IMR-90 (cell line): ENCODE data around the gene SFXN3. TPM values are rescaled to one million over a fixed set of nuclear protein-coding genes. Genes with fewer than 3 reads are reported as not detected.

Experiments used
- ATAC-seq: fragments of 200-7000 bp; cut with Tn5 transposase; 2 replicates; pipeline ENCODE4 v1.9.1; 2020; ENCODE audit warnings: low read depth, mild to moderate bottlenecking, moderate library complexity
- BruUV-seq: library from RNA; stranded (reverse); fragments of 400-500 nt; replicated peaks from 2 replicates; lab custom pipeline; 2021; lab: Mats Ljungman, UMichigan
- CTCF ChIA-PET: fragments of 300-600 bp; formaldehyde crosslinking; extraction: SDS; loops from one replicate; lab custom pipeline; 2021; ENCODE audit warnings: antibody characterized with exemption; lab: Yijun Ruan, JAX
- POLR2A ChIA-PET: fragments of 300-600 bp; sonication (Branson Sonifier 250); formaldehyde crosslinking; loops from one replicate; lab custom pipeline; 2022; ENCODE audit warnings: antibody characterized with exemption; ENCODE audit not compliant: unreplicated experiment; lab: Charles Lee
- DNase-seq: peaks from one replicate; pipeline ENCODE4 v3.0.0; 2013
- H2AFZ ChIP-seq: replicated peaks from 2 replicates; pipeline ENCODE3; 2013; ENCODE audit warnings: low read length, mild to moderate bottlenecking; ENCODE audit not compliant: poor library complexity
- H2AK5ac ChIP-seq: 2 replicates; pipeline ENCODE4 v1.6.1; 2013; ENCODE audit warnings: low read depth, low read length, inconsistent platforms
- H2AK9ac ChIP-seq: replicated peaks from 2 replicates; pipeline ENCODE3; 2013; ENCODE audit warnings: mild to moderate bottlenecking, low read depth, low read length, moderate library complexity; ENCODE audit not compliant: poor library complexity
- H2BK120ac ChIP-seq: 2 replicates; pipeline ENCODE4 v1.6.1; 2013; ENCODE audit warnings: low read depth, low read length, inconsistent platforms
- H2BK15ac ChIP-seq: 3 replicates; pipeline ENCODE4 v1.6.1; 2013; ENCODE audit warnings: low read depth, low read length, inconsistent platforms
- H2BK20ac ChIP-seq: 2 replicates; pipeline ENCODE4 v1.6.1; 2013; ENCODE audit warnings: low read depth, mild to moderate bottlenecking, inconsistent platforms, low read length, moderate library complexity
- H2BK5ac ChIP-seq: 2 replicates; pipeline ENCODE4 v1.6.1; 2013; ENCODE audit warnings: mild to moderate bottlenecking, low read depth, low read length, inconsistent platforms; ENCODE audit not compliant: poor library complexity, severe bottlenecking
- H3K14ac ChIP-seq: replicated peaks from 2 replicates; pipeline ENCODE4 v1.6.1; 2013; ENCODE audit warnings: low read depth, low read length, inconsistent platforms
- H3K18ac ChIP-seq: 2 replicates; pipeline ENCODE4 v1.6.1; 2013; ENCODE audit warnings: low read depth, low read length, control low read depth
- H3K23ac ChIP-seq: 2 replicates; pipeline ENCODE4 v1.6.1; 2013; ENCODE audit warnings: low read depth, low read length, inconsistent platforms
- H3K27ac ChIP-seq: 2 replicates; pipeline ENCODE4 v1.5.1; 2013; ENCODE audit warnings: mild to moderate bottlenecking, control low read depth, low read length; ENCODE audit not compliant: insufficient read depth
- H3K27me3 ChIP-seq: 2 replicates; pipeline ENCODE4 v1.6.1; 2013; ENCODE audit warnings: low read length; ENCODE audit not compliant: control insufficient read depth, insufficient read depth
- H3K36me3 ChIP-seq: 2 replicates; pipeline ENCODE4 v1.6.1; 2013; ENCODE audit warnings: low read length, mixed read lengths; ENCODE audit not compliant: control insufficient read depth, insufficient read depth
- H3K4ac ChIP-seq: 2 replicates; pipeline ENCODE4 v1.6.1; 2013; ENCODE audit warnings: low read depth, low read length, inconsistent platforms
- H3K4me1 ChIP-seq: 2 replicates; pipeline ENCODE4 v1.6.1; 2013; ENCODE audit warnings: low read length, mixed read lengths; ENCODE audit not compliant: control insufficient read depth, insufficient read depth
- H3K4me2 ChIP-seq: 2 replicates; pipeline ENCODE4 v1.6.1; 2013; ENCODE audit warnings: low read depth, mild to moderate bottlenecking, control low read depth, low read length, moderate library complexity
- H3K4me3 ChIP-seq: 2 replicates; pipeline ENCODE4 v1.5.1; 2013; ENCODE audit warnings: low read depth, mild to moderate bottlenecking, control low read depth, low read length, moderate library complexity; ENCODE audit not compliant: insufficient read depth
- H3K56ac ChIP-seq: 2 replicates; pipeline ENCODE4 v1.6.1; 2013; ENCODE audit warnings: low read length, inconsistent platforms; ENCODE audit not compliant: insufficient read depth; ENCODE audit errors: extremely low read depth
- H3K79me1 ChIP-seq, 2 experiments: 2 replicates each; pipeline ENCODE4 v1.6.1; 2013; ENCODE audit warnings: low read length in 2 of 2, inconsistent platforms in 1 of 2, low read depth in 1 of 2
- H3K9ac ChIP-seq: 2 replicates; pipeline ENCODE4 v1.6.1; 2013; ENCODE audit warnings: low read depth, low read length, control low read depth
- H3K9me1 ChIP-seq: 2 replicates; pipeline ENCODE4 v1.6.1; 2013; ENCODE audit warnings: low read length, inconsistent platforms; ENCODE audit not compliant: insufficient read depth
- H3K9me3 ChIP-seq: 2 replicates; pipeline ENCODE4 v1.6.1; 2013; ENCODE audit warnings: low read length; ENCODE audit not compliant: control insufficient read depth, insufficient read depth
- H4K20me1 ChIP-seq: 2 replicates; pipeline ENCODE4 v1.6.1; 2013; ENCODE audit warnings: low read length, inconsistent platforms; ENCODE audit not compliant: insufficient read depth
- H4K5ac ChIP-seq: 2 replicates; pipeline ENCODE4 v1.6.1; 2013; ENCODE audit warnings: mild to moderate bottlenecking, low read depth, low read length, control low read depth
- H4K8ac ChIP-seq, 2 experiments: 2 replicates each; pipeline ENCODE4 v1.6.1; 2013; ENCODE audit warnings: low read depth in 2 of 2, low read length in 2 of 2, control low read depth in 1 of 2, inconsistent platforms in 1 of 2
- H4K91ac ChIP-seq: 2 replicates; pipeline ENCODE4 v1.6.1; 2013; ENCODE audit warnings: low read depth, low read length, inconsistent platforms; ENCODE audit not compliant: insufficient read depth
- BHLHE40 ChIP-seq: fragments of 150-350 bp; IDR thresholded peaks from 2 replicates; pipeline ENCODE4 v1.6.1; 2016; ENCODE audit warnings: mild to moderate bottlenecking, low read depth, low read length
- CHD1 ChIP-seq: IDR thresholded peaks from 2 replicates; pipeline ENCODE4 v1.6.1; 2012; ENCODE audit warnings: low read depth, low read length, improper control_type of control experiment
- CTCF ChIP-seq: conservative IDR thresholded peaks from 2 replicates; pipeline ENCODE4 v1.5.1; 2012; ENCODE audit warnings: mild to moderate bottlenecking, low read depth, low read length, improper control_type of control experiment
- MAZ ChIP-seq: IDR thresholded peaks from 2 replicates; pipeline ENCODE4 v1.6.1; 2012; ENCODE audit warnings: low read depth, mild to moderate bottlenecking, low read length, improper control_type of control experiment, moderate library complexity, borderline replicate concordance
- MXI1 ChIP-seq: IDR thresholded peaks from 2 replicates; pipeline ENCODE4 v1.6.1; 2012; ENCODE audit warnings: low read depth, mild to moderate bottlenecking, low read length, moderate library complexity, borderline replicate concordance
- NFE2L2 ChIP-seq: fragments of 150-350 bp; IDR thresholded peaks from 2 replicates; pipeline ENCODE4 v1.6.1; 2016; ENCODE audit warnings: low read depth, mild to moderate bottlenecking, low read length
- POLR2A ChIP-seq: IDR thresholded peaks from 2 replicates; pipeline ENCODE4 v1.6.1; 2012; ENCODE audit warnings: mild to moderate bottlenecking, low read depth, low read length
- RCOR1 ChIP-seq: IDR thresholded peaks from 2 replicates; pipeline ENCODE4 v1.6.1; 2012; ENCODE audit warnings: mild to moderate bottlenecking, low read length, improper control_type of control experiment; ENCODE audit not compliant: insufficient replicate concordance
- WGBS, 2 experiments: methylation state at CpG; one replicate each; pipeline versions ENCODE4 v1.1.5 to v1.1.7; 2013; ENCODE audit warnings: missing lambda C conversion rate in 2 of 2; ENCODE audit not compliant: insufficient read length in 1 of 2; ENCODE audit errors: extremely low coverage in 2 of 2; 5-methylcytosine and 5-hydroxymethylcytosine counted together
- dilution Hi-C: fragments of 300-500 bp; cut with HindIII; formaldehyde crosslinking; loops from one replicate; pipeline ENCODE4 v1.14.3; 2018; ENCODE audit warnings: low sequenced_read_pairs; ENCODE audit not compliant: unreplicated experiment
- in situ Hi-C: fragments of 300-500 bp; cut with MboI; formaldehyde crosslinking; loops from 3 replicates; pipeline ENCODE4 v1.14.3; 2019; ENCODE audit warnings: low sequenced_read_pairs, inconsistent platforms, mixed read lengths
- intact Hi-C: fragments of 100-400 bp; cut with micrococcal nuclease; formaldehyde crosslinking; loops from 2 replicates; pipeline ENCODE4 v1.10.0; 2022
- polyA plus RNA-seq, 3 experiments: library from polyadenylated mRNA; depleted of rRNA; stranded (reverse); fragments of >200 nt; gene quantifications; 2 replicates each; pipeline ENCODE4 v1.2.3, GENCODE V29; 2012; ENCODE audit warnings: low replicate concordance in 1 of 3
- total RNA-seq: library from RNA; depleted of rRNA; stranded (reverse); fragments of >200 nt; gene quantifications from 2 replicates; pipeline ENCODE4 v1.2.3, GENCODE V29; 2012

SFXN3 gene
- total and polyA plus RNA-seq, 2 of the 4 experiments (the other 2 are of a cell fraction), result 64.7 to 77.2 TPM

- TF ChIP-seq RCOR1 (no peak), NFE2L2 (no peak)
These were observed 422 bp upstream of the SFXN3 start (continued) for GRCh38 chr10:101030496-101031127.

- intact Hi-C loops (loop anchor here (5.0 kb wide), 1 partner anchor 35 kb away; no protein-coding TSS in a partner anchor), dilution Hi-C loops (no loop called here), in situ Hi-C loops (no loop called here)
- peaks cover 2% of the 10 kb centered on the region; the same call in 1 of the 2 replicates for H3K9me1 ChIP-seq
- peak overlapping the region; percentile 99 for H3K14ac ChIP-seq
- H3K36me3 ChIP-seq, result peaks cover 24% of the 10 kb centered on the region
- ChIA-PET POLR2A (interaction anchor here (1.4 kb wide), 1 partner anchor 11 kb away, joined by 6 read pairs; no protein-coding TSS in a partner anchor), CTCF (interaction anchor here (1.5 to 2.1 kb wide), 3 partner anchors 9 to 18 kb away, joined by 4 to 7 read pairs (median 6); no protein-coding TSS in a partner anchor)
- H3K9me3 ChIP-seq, result no peaks in the 10 kb centered on the region
- H2BK20ac ChIP-seq, result peak overlapping the region; percentile 75
- peaks cover 35% of the 10 kb centered on the region for H4K20me1 ChIP-seq
- H3K4me3 ChIP-seq, result peak overlapping the region; percentile 60
- peak overlapping the region; percentile 27; the same call in 2 of the 3 replicates for H2BK15ac ChIP-seq
- TF ChIP-seq MAZ (peak; percentile 82), MXI1 (peak; percentile 33; the same call in 1 of the 2 replicates), CHD1 (peak; percentile 79; the same call in 1 of the 2 replicates), POLR2A (no peak), CTCF (peak; percentile 10; the same call in 1 of the 2 replicates), BHLHE40 (peak; percentile 10; the same call in 1 of the 2 replicates), NFE2L2 (no peak)
- H3K18ac ChIP-seq, result peak overlapping the region; percentile 58
- H3K4me1 ChIP-seq, result peaks cover 2% of the 10 kb centered on the region
- peak overlapping the region; percentile 88 for H2AK5ac ChIP-seq
- DNase-seq (peak; percentile 63), ATAC-seq (peak; percentile 68)
- peak overlapping the region; percentile 86 for H2BK120ac ChIP-seq
- H4K5ac ChIP-seq, result peak overlapping the region; percentile 52
- peak overlapping the region; percentile 98 for H2AK9ac ChIP-seq
- H3K56ac ChIP-seq, result peak overlapping the region; percentile 93
- peaks cover 2% of the 10 kb centered on the region; the same call in 1 of the 2 replicates for H3K27me3 ChIP-seq
- peak overlapping the region; percentile 98 for H3K23ac ChIP-seq
- H4K8ac ChIP-seq, result peak overlapping the region; percentile 75 to 84
- 0% methylated on average over 11 of the region's 47 CpGs; no CpG with 5 or more reads in 1 of the 2 experiments for WGBS, 2 experiments
- BruUV-seq, result no TSS peak
- H3K4me2 ChIP-seq, result peak overlapping the region; percentile 83
- H3K27ac ChIP-seq, result peak overlapping the region; percentile 87
- peak overlapping the region; percentile 71 for H3K9ac ChIP-seq
- peaks cover 16 to 61% of the 10 kb centered on the region in 2 experiments; a peak in 3 of 4 replicates for H3K79me1 ChIP-seq
- peak overlapping the region; percentile 97 for H3K4ac ChIP-seq
- peak overlapping the region; percentile 89 for H4K91ac ChIP-seq
- H2AFZ ChIP-seq, result peak overlapping the region; percentile 99
- H2BK5ac ChIP-seq, result peak overlapping the region; percentile 89
These were observed 982 bp downstream of the SFXN3 start for GRCh38 chr10:101031796-101032636.
